ENCODE measurements around the gene VPS26B. TPM values are rescaled to one million over a fixed set of nuclear protein-coding genes. Genes with fewer than 3 reads are reported as not detected.

VPS26B gene
- total RNA-seq, 1 donor from 2014 or later = 36.1 TPM

GRCh38 chr11:134257101-134257500 is 32.6 kb downstream of the VPS26B start:
- H3K36me3 ChIP-seq = peaks cover 0 to 28% of the 10 kb centered on the region in 2 donors
- DNase-seq (ENCODE audit: extremely low spot score in 2 of 2) = no peak
- no peaks in the 10 kb centered on the region for H3K9me3 ChIP-seq
- no peaks in the 10 kb centered on the region for H3K27me3 ChIP-seq
- no peak overlapping the region for H3K4me3 ChIP-seq
- intact Hi-C loops (cut with DNase I) = no loop called here
- TF ChIP-seq POLR2AphosphoS5 (IDR thresholded peaks at IDR 0.05; ENCODE audit: insufficient read depth in 1 of 2, low read depth in 1 of 2) (no peak), POLR2A (IDR thresholded peaks at IDR 0.05) (no peak)
- TF ChIP-seq, protein P1, sequence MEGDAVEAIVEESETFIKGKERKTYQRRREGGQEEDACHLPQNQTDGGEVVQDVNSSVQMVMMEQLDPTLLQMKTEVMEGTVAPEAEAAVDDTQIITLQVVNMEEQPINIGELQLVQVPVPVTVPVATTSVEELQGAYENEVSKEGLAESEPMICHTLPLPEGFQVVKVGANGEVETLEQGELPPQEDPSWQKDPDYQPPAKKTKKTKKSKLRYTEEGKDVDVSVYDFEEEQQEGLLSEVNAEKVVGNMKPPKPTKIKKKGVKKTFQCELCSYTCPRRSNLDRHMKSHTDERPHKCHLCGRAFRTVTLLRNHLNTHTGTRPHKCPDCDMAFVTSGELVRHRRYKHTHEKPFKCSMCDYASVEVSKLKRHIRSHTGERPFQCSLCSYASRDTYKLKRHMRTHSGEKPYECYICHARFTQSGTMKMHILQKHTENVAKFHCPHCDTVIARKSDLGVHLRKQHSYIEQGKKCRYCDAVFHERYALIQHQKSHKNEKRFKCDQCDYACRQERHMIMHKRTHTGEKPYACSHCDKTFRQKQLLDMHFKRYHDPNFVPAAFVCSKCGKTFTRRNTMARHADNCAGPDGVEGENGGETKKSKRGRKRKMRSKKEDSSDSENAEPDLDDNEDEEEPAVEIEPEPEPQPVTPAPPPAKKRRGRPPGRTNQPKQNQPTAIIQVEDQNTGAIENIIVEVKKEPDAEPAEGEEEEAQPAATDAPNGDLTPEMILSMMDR (IDR thresholded peaks at IDR 0.05) = no peak
- H3K27ac ChIP-seq = no peak overlapping the region
- H3K4me1 ChIP-seq = peaks cover 17% of the 10 kb centered on the region

DNA sequence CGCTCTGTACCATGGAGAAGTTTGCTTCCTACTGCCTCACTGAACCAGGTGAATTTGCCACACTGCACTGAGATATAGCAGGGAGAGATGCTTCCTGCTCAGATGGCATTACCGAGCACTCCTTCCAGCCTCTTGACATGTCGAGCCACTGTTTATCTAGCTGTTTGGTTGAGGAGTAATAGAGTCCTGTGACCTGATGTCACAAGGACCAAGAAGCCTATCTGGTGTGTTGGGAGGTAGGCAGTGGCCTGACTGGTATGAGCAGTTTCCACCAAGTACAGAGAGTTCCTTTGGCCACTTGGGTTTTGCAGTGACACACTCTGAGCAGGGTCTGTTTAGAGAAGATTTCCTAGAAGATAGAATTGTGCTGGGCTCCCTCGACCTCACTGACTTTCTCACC is 34.1 kb downstream of the VPS26B start:
- peaks cover 9% of the 10 kb centered on the region for H3K4me1 ChIP-seq
- peaks cover 0 to 43% of the 10 kb centered on the region in 2 donors for H3K36me3 ChIP-seq
- intact Hi-C loops (cut with DNase I) = no loop called here
- no peak for DNase-seq (ENCODE audit: extremely low spot score in 2 of 2)
- H3K27ac ChIP-seq = no peak overlapping the region
- TF ChIP-seq POLR2A (IDR thresholded peaks at IDR 0.05) (no peak), POLR2AphosphoS5 (IDR thresholded peaks at IDR 0.05; ENCODE audit: insufficient read depth in 1 of 2, low read depth in 1 of 2) (no peak)
- H3K9me3 ChIP-seq = no peaks in the 10 kb centered on the region
- H3K27me3 ChIP-seq = no peaks in the 10 kb centered on the region
- H3K4me3 ChIP-seq = no peak overlapping the region

GRCh38 chr11:134260503-134260902 is 36.0 kb downstream of the VPS26B start:
- H3K36me3 ChIP-seq = peaks cover 0 to 43% of the 10 kb centered on the region in 2 donors
- intact Hi-C loops (cut with DNase I) = no loop called here
- H3K4me1 ChIP-seq = no peaks in the 10 kb centered on the region
- no peak overlapping the region for H3K4me3 ChIP-seq
- no peak for TF ChIP-seq POLR2AphosphoS5 (IDR thresholded peaks at IDR 0.05; ENCODE audit: insufficient read depth in 1 of 2, low read depth in 1 of 2)
- TF ChIP-seq POLR2A (IDR thresholded peaks at IDR 0.05) = no peak
- TF ChIP-seq, protein P1 (IDR thresholded peaks at IDR 0.05) = no peak
- no peaks in the 10 kb centered on the region for H3K9me3 ChIP-seq
- no peaks in the 10 kb centered on the region for H3K27me3 ChIP-seq
- no peak overlapping the region for H3K27ac ChIP-seq
- no peak for DNase-seq (ENCODE audit: extremely low spot score in 2 of 2)

DNA sequence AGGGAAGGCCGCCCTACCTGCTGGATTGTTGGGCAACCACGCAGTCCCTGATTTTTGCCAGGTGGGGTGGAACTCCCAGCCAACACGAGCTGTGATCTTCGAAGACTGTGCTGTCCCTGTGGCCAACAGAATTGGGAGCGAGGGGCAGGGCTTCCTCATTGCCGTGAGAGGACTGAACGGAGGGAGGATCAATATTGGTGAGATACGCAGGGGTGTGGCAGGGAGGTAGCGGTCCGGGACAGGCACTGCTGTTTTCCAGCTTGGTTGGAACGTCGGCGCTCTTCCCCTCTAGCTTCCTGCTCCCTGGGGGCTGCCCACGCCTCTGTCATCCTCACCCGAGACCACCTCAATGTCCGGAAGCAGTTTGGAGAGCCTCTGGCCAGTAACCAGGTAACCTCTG is 36.5 kb downstream of the VPS26B start:
- H3K9me3 ChIP-seq = no peaks in the 10 kb centered on the region
- H3K36me3 ChIP-seq = peaks cover 0 to 43% of the 10 kb centered on the region in 2 donors

DNA sequence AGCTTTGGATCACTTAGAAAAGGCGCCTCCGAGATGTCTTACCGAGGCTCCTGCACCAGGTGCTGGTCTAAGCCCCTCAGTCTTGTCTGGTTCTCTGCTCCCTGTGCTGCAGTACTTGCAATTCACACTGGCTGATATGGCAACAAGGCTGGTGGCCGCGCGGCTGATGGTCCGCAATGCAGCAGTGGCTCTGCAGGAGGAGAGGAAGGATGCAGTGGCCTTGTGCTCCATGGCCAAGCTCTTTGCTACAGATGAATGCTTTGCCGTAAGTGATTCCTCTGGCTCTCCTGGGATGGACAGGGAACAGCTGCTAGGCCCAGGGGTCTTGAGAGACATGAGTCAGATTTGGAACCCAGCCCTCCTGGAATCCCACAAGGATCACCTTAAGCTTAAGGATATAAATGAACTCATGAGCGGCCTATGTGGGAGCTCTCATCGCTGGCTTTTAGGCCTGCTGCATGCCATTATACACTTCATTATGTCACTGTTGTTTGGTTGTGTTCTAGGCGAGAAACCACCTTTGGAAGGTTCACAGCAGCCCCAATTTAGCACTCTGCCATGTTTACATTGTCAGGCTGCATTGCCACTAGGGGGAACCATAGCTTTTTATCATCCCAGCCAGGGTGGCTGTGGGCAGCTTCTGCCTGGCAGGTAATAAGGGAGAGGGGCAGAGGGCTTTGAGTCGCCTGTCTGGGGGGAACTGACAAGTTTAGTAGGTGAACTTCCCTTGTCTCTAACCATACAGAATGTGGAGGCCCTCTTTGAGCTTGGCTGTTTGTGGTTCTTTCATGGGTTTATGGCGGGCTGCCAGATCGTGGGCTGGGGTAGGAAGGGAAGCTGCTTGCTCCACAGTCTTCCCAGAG is 37.4 kb downstream of the VPS26B start:
- DNase-seq (ENCODE audit: extremely low spot score in 2 of 2) = no peak
- TF ChIP-seq POLR2AphosphoS5 (IDR thresholded peaks at IDR 0.05; ENCODE audit: insufficient read depth in 1 of 2, low read depth in 1 of 2) = no peak
- TF ChIP-seq POLR2A (IDR thresholded peaks at IDR 0.05) = no peak
- TF ChIP-seq, protein P1 (IDR thresholded peaks at IDR 0.05) = no peak
- no peaks in the 10 kb centered on the region for H3K9me3 ChIP-seq
- H3K4me3 ChIP-seq = no peak overlapping the region
- H3K27ac ChIP-seq = no peak overlapping the region
- intact Hi-C loops (cut with DNase I) = no loop called here
- no peaks in the 10 kb centered on the region for H3K27me3 ChIP-seq
- H3K4me1 ChIP-seq = no peaks in the 10 kb centered on the region
- peaks cover 0 to 43% of the 10 kb centered on the region in 2 donors for H3K36me3 ChIP-seq

More for the DNA sequence above, 36.5 kb downstream of the VPS26B start:
- intact Hi-C loops (cut with DNase I) = no loop called here
- Histone ChIP-seq H3K27ac (no peak overlapping the region), H3K27me3 (no peaks in the 10 kb centered on the region), H3K4me1 (no peaks in the 10 kb centered on the region), H3K4me3 (no peak overlapping the region)
- no peak for DNase-seq (ENCODE audit: extremely low spot score in 2 of 2)
- no peak for TF ChIP-seq POLR2AphosphoS5 (IDR thresholded peaks at IDR 0.05; ENCODE audit: insufficient read depth in 1 of 2, low read depth in 1 of 2)
- no peak for TF ChIP-seq POLR2A (IDR thresholded peaks at IDR 0.05)
- TF ChIP-seq, protein P1 (IDR thresholded peaks at IDR 0.05) = no peak
